ENCODE data around the gene LRRC8B.
"Not testable (repeated sequence)": the region's sequence is repeated elsewhere in the genome, so short reads cannot be mapped to it uniquely, and the experiment has no call there.

Gene LRRC8B

DNA sequence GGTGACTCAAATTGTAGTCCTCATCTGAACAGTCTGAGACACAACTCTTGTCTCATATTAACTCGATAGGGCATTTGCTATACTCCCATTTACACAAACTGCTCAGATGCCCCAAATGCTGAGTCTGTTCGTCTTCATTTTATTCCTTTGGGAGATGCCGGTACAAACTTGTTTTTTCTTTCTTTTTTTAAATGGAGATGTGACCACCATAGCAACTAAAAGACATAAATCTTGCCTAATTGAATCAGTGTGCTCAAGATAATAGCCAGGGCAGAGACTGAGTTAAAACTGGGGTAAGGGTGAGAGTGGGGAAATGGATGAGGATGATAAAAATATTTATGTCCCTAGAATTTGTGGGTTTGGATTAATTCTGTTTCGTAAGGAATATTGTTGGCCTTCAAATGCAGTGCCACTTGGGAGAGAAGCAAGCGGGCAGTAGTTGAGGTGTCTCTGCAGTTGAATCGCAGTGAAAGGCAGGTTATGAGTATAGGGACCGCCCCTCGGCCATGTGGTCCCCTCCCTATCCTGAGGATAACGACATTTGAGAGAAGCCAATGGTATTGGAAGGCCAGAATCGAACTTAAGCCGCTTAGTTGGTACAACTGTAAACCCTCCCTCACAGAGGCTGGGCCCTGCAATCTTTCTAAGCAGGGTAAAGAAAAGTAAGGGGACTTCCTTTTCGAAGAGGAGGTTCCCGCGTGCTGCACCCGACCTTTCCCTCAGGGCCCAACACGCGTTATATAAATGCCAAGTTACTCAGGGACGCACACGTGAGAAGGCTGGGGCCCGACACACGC, 859 bp upstream of the LRRC8B start:
- FAIRE-seq (no peak), DNase-seq (ENCODE audit: low spot score) (peak; percentile 36)

DNA sequence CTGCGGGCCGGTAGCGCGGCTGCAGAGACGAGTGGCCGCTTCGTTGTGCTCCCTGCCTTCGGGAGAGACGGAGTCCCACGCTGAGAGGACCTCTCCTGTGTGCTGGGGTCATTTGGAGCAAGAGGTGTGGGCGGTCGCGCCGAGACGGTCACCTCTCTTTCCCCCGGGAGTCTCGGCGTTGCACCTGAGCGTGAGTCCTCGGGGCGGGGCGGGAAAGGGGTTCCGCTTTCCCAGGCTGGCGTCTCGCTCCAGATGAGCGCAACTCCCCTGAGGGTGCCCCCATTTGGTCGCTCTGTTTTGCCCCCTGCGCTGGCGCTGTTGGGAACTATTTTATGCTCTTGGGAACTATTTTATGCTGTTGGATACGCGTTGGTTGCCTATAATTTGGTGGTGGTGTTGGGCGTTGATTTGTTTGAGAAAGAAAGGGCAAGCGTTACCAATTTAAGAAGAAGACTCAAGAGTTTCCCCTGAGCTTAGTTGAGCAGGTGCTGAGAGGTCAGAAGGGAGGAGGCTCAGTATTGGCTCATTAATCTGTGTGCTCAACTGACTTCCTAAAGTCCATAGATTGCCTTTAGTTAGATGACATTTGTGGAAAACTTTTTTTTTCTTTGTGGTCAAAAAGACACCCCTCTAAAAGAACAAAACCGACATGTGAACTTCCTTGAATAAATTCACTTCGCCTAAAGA, 683 bp downstream of the LRRC8B start:
- no peak for FAIRE-seq
- peak; percentile 36 for DNase-seq (ENCODE audit: low spot score)

DNA sequence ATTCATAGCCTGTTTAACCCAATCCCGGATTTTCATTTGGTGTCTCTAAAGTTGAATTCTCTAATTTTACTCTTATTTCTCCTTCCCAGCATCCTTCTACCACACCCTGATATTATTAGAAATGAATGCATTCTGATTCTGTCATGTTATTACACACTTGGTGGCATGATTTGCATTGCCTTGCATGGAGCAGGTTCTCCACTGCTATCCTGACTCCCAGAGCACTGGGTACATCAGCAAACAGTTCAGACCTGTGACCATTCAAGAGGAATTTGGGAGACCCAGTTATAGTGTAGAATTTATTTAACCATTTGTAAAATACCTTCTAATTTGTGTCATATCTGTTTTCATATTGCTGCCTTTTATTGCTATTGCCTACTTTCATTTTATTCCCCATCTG, 2.6 kb downstream of the LRRC8B start:
- DNase-seq (ENCODE audit: low spot score) (no peak), FAIRE-seq (no peak)

DNA sequence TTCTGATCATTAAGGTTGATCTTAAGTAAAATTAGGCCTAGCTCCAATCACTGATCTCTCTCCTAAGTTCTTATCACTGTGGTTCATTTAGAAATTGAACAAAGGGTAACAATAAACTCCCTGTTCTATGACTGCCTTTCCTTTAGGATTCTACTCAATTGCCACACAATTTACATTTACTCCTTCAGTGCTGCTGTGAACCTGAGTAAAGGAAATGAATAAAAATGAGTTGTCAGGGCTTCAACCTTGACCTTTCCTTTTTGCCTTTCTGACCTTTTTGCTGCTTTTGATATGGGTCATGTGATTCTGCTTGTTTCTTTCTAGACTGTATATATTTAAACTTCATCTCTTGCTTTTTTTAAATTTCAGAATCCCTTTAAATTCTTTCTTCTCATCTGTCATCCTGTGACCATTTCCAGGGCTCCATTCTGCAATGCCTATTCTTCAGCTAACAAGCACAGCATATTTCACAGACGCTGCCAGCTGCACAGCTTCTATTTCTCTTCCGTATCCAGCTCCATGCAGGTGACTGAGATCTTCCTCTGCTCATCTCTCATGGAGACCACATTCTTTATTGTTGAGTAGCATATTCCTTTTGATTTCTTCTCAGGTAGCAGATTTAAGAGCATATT, 3.2 kb downstream of the LRRC8B start:
- no peak for DNase-seq (ENCODE audit: low spot score)
- no peak for FAIRE-seq

DNA sequence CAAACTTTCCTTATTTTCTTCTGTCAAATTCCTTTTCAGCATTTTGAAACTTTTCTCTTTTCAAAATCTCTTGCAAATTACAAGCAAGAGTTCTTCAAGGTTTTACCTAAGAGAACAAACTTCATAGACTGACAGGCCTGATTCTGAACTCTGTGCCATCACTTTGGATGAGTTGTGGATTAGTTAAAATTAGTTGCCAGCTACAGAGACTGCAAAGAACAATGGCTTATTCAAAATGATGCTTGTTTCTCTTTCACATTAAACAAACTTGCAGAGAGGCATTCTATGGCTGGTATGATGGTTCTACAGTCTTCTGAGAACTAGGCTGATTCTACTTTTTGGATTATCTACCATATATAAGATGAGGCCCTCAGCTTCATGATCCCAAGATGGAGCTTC, 3.8 kb downstream of the LRRC8B start:
- no peak for FAIRE-seq
- no peak for DNase-seq (ENCODE audit: low spot score)

DNA sequence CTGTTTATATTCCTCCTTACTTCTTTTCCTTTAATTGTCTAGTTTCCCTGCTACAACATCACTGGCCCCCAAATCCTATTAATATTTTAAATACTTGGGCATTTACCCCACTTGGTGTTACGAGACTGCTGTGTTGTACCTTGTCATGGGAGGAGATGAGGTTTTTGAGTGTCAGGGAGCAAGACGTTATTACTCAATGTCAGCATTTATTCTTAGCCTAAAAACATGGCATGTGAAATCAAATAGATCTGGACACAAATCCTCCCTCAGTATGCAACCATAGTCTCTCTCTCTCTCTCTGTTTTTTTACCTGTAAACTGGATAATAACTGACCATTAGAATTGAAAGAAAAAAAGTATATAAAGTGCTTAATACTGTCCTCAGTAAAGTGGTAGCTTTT, 4.6 kb downstream of the LRRC8B start:
- DNase-seq (ENCODE audit: low spot score) = no peak

DNA sequence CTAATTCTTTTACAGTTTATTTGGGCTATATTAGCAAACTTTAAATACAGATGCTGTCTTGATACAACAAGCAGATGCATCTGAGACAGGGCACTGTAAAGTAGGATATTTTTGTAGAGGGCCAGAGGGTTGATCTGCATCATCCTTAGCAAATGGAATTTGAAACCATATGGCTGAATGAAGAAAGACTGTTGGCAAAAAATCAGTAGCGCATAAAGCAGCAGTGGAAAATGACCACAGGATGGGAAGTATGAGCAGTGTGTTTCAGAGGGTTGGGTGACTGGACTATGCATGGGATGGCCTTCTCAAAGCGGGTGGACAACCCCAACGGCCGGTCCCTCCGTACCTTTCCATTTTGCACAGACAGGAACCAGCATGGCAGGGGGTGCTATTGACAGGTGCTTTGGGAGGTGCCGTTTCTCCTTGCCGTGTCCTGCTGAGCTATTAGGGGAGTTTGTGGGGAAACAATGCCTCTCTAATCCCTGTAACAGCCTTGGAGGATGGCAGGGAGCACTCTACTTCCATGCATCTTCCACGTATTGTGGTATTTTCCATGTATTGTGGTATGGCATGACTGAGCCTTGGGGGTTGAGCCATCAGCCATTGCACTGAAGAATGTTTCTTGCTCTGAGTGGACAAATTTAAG, 5.9 kb downstream of the LRRC8B start:
- FAIRE-seq (no peak), DNase-seq (ENCODE audit: low spot score) (no peak)

More for the DNA sequence above, 4.6 kb downstream of the LRRC8B start:
- no peak for FAIRE-seq

DNA sequence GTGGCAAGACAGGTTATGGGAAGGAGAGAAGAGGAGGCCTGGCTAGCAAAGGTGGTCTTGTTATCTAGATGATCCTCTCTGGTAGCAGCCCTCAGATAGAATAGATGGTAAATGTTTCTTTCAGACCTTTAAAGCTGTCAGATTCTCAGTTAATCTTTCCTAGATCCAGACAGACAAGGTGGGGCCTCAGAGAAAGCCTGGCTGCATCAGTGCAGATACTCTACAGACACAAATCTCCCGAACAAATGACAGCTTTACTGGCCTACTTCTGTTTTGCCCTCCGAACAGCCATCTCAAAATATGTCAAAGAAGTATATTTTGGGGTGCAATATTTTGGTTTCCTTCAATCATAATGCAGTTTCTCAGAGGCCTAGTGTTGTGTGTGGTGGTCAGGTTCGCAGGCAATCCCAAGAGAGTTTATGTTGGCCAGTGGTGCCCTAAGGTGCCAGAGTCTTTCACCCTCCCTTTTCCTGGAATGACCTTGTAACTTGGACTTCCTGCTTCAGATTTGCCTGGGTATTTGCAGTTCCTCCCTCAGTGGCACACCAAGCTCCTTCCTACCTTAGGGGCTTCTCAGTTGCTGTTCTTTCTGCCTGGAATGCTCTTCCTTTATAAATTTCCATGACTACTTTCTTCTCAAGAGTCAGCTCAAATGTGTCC, 7.0 kb downstream of the LRRC8B start:
- no peak for FAIRE-seq
- DNase-seq (ENCODE audit: low spot score) = no peak

DNA sequence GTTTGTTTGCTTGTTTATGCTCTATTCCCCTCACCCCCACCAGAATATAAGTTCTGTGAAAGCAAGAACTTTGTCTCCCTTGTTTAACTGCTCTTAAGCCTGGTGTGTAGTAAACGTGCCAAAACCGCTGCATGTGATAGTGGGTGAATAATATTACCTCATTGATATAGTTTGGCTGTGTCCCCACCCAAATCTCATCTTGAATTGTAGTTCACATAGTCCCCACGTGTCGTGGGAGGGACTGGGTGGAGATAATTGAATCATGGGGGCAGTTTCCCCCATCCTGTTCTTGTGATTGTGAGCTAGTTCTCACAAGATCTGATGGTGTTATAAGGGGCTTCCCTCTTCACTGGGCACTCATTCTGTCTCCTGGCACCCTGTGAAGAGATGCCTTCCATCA, 7.6 kb downstream of the LRRC8B start:
- DNase-seq (ENCODE audit: low spot score) (no peak), FAIRE-seq (no peak)

DNA sequence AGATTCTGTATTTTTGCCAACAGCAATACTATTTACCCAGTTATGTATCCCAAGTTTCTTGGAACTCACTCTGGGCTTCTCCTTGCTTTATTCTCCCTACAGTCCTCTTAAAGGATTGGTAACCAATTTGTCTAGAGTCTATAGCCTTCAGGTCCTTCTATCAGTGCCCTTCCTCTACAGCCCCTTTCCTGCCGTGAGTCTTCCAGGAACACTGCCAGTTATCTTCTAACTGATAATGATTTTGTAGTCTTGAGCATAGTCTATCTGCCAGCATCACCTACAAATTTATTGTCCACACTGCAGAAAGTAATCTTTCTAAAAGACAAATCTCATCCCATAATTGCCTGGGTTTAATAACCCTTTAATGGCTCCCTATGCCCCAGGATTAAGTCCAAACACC, 8.2 kb downstream of the LRRC8B start:
- DNase-seq (ENCODE audit: low spot score) (no peak), FAIRE-seq (no peak)

DNA sequence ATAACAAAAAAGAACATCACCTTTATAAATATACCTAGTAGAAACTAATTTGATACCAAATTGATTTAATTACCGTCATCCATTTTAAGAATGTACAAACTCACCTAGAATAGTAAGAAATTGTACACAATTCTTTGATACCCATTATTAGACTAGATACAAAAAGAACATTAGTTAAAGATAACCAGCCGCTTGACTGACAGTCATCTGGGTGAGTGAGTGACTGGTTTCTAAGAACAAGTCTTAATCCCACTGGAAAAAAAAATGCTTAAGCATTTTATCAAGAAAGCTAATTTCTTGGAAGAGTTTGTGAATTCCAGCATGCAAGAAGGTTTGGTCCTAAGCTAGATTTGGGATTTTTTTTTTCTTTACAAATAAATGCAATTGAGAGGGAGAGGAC, 10.9 kb downstream of the LRRC8B start:
- FAIRE-seq = no peak
- DNase-seq (ENCODE audit: low spot score) = no peak

DNA sequence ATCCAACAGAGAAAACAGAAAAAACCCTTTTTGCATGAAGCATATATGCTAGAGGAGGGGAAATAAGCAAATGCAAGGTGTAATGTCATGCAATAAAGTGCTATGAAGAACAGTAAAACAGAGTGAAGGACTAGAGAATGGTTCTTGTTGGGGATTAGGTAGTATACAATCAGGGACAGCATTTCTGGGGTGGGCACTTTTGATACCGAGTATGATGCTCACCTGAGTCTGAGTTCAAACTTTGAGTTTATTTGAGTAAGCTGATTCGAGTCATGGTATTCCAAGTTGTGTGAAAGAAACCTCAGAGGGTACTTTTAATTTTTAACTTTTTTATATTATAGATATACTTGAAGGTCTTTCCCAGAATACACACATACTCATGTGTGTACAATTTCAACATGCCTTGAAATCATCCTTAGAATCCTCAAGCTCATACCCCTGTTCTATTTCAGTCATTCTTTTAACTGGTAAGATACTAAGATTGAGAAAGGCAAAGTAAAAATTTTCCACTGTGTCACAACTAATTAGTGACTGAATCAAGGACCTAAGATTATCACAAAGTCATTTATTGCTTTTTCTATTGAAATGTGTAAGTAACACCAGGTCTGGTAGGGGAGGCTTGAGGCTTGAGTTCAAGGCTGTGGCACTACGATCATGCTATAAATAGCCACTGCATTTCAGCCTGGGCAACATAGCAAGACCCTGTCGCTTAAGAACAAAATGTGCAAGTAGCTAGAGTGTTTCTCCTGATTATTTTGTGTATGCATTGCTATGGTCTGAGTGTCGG, 12.1 kb downstream of the LRRC8B start:
- no peak for DNase-seq (ENCODE audit: low spot score)
- no peak for FAIRE-seq

DNA sequence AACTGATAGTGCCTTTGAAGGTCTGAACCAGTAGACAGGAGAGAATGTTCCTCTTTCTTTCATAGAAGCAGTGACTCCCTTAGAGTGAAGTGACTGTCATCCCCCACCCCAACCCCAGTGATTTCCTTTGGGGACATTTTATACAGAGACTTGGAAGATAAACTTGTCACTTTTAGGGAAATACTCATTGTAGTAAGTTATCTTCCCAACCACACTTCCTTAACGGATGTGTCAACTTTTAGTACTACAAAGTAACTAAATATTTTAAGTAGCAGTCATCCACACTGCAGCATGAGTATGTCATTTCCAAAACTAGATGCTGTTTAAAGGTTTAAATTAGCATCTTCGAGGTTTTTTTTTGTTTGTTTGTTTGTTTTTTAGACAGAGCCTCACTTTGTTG, 13.7 kb downstream of the LRRC8B start:
- no peak for FAIRE-seq
- DNase-seq (ENCODE audit: low spot score) = no peak

DNA sequence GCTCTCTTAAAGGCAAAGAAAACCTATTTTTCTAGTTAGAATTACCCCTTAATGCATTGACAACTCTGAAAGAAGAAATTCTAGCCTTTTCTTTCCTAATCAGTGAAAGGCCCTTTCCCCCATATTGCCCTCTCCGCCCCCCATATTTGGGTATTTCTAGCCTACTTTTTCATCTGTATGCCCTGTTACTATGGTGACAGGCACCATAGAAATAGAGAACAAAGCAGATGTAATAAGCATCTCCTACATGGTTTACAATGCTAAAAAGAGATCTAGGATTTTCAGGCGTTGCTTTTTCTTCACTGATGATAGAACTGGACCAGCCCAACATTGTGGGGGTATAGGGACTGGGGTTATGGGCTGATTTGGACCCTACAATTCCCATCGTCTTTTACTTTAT, 14.5 kb downstream of the LRRC8B start:
- no peak for DNase-seq (ENCODE audit: low spot score)

DNA sequence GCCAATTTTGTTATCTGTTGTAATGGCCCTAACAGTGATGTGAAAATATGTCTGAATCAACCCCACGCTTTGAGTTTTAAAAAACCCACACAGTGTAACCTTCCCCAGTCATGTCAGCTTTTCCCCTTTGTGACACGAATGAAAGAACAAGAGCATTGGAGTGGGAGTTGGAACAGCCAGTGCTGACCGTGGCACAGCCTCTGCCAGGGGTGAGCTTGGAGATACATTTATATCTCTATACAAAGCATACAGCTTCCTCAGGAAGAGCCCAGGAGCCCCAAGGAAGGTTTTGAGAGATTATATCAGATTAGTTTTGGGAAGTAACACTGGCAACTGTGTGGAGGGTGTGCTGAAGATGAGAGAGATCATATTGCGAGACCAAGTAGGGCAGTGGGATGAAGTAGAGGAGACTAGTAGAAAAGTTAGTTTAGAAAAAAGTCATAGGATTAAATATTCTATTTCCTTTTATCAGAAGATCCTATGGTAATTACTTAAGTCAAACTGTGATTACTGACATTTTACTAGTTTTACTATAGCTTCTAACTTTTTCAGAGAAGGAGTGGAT, 15.9 kb downstream of the LRRC8B start:
- DNase-seq (ENCODE audit: low spot score) (no peak), FAIRE-seq (no peak)

More for the DNA sequence above, 14.5 kb downstream of the LRRC8B start:
- no peak for FAIRE-seq

DNA sequence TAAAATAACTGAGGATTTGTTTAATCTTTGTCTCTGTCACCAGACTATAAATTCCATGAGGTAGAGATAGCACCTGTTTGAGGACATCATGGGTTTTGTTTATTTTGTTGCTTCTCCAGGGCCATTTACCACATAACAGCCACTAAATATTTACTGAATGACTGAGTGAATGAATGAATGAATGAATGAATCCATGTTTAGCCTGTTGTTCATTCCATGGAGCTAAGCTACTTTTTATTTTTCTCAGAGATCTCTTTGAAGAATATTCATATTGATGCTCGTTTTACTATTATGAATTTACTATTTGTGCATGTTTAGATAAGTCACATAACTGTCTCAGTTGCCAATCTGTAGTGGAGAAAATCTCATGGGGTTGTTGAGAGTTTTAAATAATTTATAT, 17.7 kb downstream of the LRRC8B start:
- FAIRE-seq = no peak
- no peak for DNase-seq (ENCODE audit: low spot score)

DNA sequence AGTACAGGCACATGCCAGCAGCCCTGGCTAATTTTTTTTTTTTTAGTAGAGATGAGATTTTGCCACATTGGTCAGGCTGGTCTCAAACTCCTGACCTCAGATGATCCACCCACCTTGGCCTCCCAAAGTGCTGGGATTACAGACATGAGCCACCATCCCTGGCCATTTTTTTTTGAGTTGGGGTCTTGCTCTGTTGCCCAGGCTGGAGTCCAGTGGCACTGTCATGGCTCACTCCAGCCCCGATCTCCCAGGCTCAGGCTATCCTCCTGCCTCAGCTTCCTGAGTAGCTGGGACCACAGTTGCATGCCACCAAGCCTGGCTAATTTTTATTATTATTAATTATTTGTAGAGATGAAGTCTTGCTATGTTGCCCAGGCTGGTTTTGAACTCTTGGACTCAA, 19.0 kb downstream of the LRRC8B start:
- DNase-seq (ENCODE audit: low spot score); FAIRE-seq: not testable (repeated sequence)

DNA sequence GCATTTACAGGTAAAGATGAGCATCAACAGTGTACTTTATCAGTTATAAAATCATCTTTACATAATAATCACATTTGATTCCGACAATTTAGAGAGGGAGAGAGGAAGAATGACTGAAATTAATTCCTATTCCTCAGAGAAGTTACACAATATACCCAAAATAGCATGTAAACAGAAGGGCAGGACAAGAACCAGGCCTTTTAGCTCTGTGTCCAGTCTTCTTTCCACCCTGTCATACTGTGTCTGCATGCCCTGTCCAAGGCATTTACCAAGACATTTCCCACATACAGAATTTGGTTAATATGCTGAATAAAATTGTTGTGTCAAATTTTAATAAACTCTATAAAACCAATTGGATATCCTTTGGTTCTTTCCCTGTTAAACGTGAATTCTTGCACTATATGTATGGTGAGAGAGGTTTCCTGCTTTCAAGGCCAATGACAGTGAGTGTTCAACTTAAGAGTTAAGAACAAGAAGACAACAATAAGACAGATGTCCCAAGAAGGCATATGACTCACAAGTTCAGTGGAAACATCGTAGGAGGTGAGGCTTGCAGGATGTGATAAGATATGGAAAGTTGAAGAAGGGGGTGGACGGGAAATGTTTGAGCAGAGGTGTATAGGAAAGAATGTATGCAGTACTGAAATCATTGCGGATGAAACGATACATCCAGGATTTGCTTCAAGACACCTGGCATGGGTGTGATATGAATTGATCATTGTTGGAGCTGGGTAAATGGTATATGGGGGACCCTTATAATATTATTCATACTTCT, 20.8 kb downstream of the LRRC8B start:
- FAIRE-seq (no peak), DNase-seq (ENCODE audit: low spot score) (no peak)

DNA sequence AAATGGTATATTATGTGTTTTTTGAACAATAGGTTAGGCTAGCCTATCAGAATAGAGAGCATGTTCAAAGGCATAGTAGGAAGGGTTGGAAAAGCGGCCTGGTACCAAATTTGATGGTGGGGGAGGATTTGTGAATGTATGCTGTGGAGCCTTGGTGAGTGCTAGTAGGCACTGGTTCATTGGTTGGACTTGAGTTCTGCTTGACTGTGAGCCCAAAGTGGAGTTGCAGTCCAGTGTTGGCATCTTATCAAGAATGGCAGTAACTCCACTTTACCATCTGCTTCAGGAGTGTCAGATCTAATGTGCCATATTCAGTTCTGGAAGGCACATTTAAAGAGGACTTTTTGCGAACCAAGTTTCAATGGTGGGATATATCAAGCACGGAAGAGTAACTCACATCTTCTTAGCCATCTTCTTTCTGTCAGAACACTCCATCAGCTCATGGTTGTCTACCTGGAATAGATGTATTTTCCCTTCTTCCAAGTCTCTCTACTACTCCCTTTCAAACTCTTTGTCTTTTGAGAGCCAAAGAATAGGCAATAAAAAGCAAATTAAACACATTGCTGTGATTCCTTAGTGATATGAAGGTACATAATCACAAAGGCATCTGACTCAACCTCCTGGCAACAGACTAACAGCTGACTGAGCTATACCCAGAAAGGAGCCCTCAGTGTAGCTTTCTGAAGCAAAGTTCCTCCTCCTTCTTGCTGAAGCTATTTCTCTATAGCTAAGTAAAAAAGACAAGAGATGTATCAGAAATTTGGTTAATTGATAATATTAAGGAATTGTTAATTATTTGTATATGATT, 21.7 kb downstream of the LRRC8B start:
- FAIRE-seq = no peak
- DNase-seq (ENCODE audit: low spot score) = no peak

Measured in urothelium cell line (cell line).